Ishikawa (cell line): ENCODE measurements around the gene GPC1.

Experiments
- CEBPB ChIP-seq: IDR thresholded peaks from 2 replicates; pipeline ENCODE4 v1.6.1; 2012
- CREB1 ChIP-seq: IDR thresholded peaks from 2 replicates; pipeline ENCODE4 v1.6.1; 2012; ENCODE audit warnings: low read depth
- EGR1 ChIP-seq: IDR thresholded peaks from 2 replicates; pipeline ENCODE4 v1.6.1; 2012
- EP300 ChIP-seq: IDR thresholded peaks from 2 replicates; pipeline ENCODE4 v1.6.1; 2012; ENCODE audit warnings: borderline replicate concordance
- FOXM1 ChIP-seq: IDR thresholded peaks from 2 replicates; pipeline ENCODE4 v1.6.1; 2012; ENCODE audit warnings: low read depth, borderline replicate concordance
- NFIC ChIP-seq: IDR thresholded peaks from 2 replicates; pipeline ENCODE4 v1.6.1; 2012
- RAD21 ChIP-seq: IDR thresholded peaks from 2 replicates; pipeline ENCODE4 v1.6.1; 2012; ENCODE audit warnings: low read depth
- TAF1 ChIP-seq: IDR thresholded peaks from 2 replicates; pipeline ENCODE4 v1.6.1; 2012; ENCODE audit warnings: low read depth, mild to moderate bottlenecking
- TCF12 ChIP-seq: IDR thresholded peaks from 2 replicates; pipeline ENCODE4 v1.6.1; 2012; ENCODE audit warnings: low read depth
- TEAD4 ChIP-seq: IDR thresholded peaks from 2 replicates; pipeline ENCODE4 v1.6.1; 2012
- USF1 ChIP-seq: IDR thresholded peaks from 2 replicates; pipeline ENCODE4 v1.6.1; 2012
- YY1 ChIP-seq: IDR thresholded peaks from 2 replicates; pipeline ENCODE4 v1.6.1; 2012; ENCODE audit warnings: low read depth
- ZBTB7A ChIP-seq: IDR thresholded peaks from 2 replicates; pipeline ENCODE4 v1.6.1; 2012; ENCODE audit warnings: low read depth
- TF ChIP-seq, protein P1 (sequence below): IDR thresholded peaks from 2 replicates; pipeline ENCODE4 v1.6.1; 2012; ENCODE audit warnings: low read depth, mild to moderate bottlenecking
- TF ChIP-seq, protein P2 (sequence below): IDR thresholded peaks from 2 replicates; pipeline ENCODE4 v1.6.1; 2012

GPC1 gene

DNA sequence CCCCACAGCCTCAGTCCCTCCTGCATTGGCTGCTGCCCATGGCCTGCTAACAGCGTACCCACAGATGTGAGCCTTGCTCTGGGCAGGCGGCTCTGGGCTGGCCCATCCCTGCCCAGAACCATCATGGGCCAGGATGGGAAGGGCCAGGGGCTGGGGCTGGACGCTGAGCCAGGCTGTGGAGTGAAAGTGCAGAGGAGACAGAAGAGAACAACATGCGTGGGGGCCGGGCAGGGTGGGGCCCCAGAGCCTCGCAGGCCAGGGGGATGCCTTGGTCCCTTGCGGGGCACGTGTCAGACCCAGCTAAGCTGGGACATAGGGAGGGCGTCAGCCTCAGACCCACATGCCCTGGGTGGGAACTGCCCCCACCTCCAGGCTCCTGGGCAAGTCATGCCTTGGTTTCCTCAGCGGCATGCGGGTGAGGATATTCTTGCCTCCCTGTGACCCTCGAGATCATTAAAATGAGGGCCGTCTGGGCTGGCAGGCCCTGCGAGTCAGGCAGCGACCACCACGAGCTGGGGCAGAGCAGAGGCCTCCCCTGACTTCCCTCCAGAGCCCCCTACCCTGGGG lies 27.3 kb downstream of the GPC1 start:
- TF ChIP-seq USF1 (no peak), ZBTB7A (no peak), CREB1 (no peak), EP300 (no peak), FOXM1 (no peak), TEAD4 (no peak)
- TF ChIP-seq, protein P1, sequence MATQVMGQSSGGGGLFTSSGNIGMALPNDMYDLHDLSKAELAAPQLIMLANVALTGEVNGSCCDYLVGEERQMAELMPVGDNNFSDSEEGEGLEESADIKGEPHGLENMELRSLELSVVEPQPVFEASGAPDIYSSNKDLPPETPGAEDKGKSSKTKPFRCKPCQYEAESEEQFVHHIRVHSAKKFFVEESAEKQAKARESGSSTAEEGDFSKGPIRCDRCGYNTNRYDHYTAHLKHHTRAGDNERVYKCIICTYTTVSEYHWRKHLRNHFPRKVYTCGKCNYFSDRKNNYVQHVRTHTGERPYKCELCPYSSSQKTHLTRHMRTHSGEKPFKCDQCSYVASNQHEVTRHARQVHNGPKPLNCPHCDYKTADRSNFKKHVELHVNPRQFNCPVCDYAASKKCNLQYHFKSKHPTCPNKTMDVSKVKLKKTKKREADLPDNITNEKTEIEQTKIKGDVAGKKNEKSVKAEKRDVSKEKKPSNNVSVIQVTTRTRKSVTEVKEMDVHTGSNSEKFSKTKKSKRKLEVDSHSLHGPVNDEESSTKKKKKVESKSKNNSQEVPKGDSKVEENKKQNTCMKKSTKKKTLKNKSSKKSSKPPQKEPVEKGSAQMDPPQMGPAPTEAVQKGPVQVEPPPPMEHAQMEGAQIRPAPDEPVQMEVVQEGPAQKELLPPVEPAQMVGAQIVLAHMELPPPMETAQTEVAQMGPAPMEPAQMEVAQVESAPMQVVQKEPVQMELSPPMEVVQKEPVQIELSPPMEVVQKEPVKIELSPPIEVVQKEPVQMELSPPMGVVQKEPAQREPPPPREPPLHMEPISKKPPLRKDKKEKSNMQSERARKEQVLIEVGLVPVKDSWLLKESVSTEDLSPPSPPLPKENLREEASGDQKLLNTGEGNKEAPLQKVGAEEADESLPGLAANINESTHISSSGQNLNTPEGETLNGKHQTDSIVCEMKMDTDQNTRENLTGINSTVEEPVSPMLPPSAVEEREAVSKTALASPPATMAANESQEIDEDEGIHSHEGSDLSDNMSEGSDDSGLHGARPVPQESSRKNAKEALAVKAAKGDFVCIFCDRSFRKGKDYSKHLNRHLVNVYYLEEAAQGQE, result no peak

- no peak for TF ChIP-seq ZBTB7A
These were observed 27.9 kb downstream of the GPC1 start for GRCh38 chr2:240463274-240463865.

- no peak for TF ChIP-seq TAF1
These were observed 28.5 kb downstream of the GPC1 start for GRCh38 chr2:240463866-240464481.

DNA sequence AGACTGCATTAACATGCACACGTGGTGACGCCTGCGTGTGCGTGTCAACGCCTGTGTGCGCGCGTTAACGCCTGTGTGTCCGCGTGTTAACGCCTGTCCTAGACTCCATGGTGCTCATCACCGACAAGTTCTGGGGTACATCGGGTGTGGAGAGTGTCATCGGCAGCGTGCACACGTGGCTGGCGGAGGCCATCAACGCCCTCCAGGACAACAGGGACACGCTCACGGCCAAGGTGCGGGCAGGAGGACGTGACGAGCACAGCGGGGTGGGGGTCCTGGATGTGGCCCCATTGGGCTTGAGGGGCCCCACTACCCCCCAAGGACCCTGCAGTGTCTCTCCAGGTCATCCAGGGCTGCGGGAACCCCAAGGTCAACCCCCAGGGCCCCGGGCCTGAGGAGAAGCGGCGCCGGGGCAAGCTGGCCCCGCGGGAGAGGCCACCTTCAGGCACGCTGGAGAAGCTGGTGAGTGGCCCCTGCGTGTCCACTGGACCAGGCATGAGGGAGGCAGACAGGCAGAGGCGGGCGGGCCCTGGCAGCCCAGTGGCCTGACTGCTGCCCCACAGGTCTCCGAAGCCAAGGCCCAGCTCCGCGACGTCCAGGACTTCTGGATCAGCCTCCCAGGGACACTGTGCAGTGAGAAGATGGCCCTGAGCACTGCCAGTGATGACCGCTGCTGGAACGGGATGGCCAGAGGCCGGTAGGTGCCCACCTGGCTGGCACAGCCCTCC lies 29.2 kb downstream of the GPC1 start:
- TF ChIP-seq, protein P1, result no peak
- no peak for TF ChIP-seq NFIC
- TF ChIP-seq EP300, result no peak
- no peak for TF ChIP-seq FOXM1
- TF ChIP-seq TEAD4, result no peak
- TF ChIP-seq RAD21, result no peak
- no peak for TF ChIP-seq CEBPB
- no peak for TF ChIP-seq EGR1
- TF ChIP-seq, protein P2, sequence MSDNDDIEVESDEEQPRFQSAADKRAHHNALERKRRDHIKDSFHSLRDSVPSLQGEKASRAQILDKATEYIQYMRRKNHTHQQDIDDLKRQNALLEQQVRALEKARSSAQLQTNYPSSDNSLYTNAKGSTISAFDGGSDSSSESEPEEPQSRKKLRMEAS, result no peak

- TF ChIP-seq CREB1 (no peak), RAD21 (no peak), TCF12 (no peak), TAF1 (no peak), CEBPB (no peak), NFIC (no peak), EGR1 (no peak), USF1 (no peak), ZBTB7A (no peak), TEAD4 (no peak), EP300 (no peak), FOXM1 (no peak)
- TF ChIP-seq, protein P2, result no peak
These were observed 29.9 kb downstream of the GPC1 start for GRCh38 chr2:240465268-240465764.

GRCh38 chr2:240465765-240466578 lies 30.5 kb downstream of the GPC1 start:
- TF ChIP-seq EGR1 (no peak), RAD21 (no peak), TEAD4 (no peak), YY1 (no peak), EP300 (no peak), TAF1 (no peak), CEBPB (no peak), TCF12 (no peak), NFIC (no peak), USF1 (no peak), CREB1 (no peak), ZBTB7A (no peak), FOXM1 (no peak)
- TF ChIP-seq, protein P1, result no peak
- TF ChIP-seq, protein P2, result no peak
